Stimulated activated CD8-positive, alpha-beta memory T cell treated with anti-CD3 and anti-CD28 coated beads, Interleukin-2, amount 100 ng/mL, for 48 hours (primary cell): ENCODE data around the gene MCM7.
"Not testable (repeated sequence)": the region's sequence is repeated elsewhere in the genome, so short reads cannot be mapped to it uniquely, and the experiment has no call there.

Experiments used
- DNase-seq, 2 donors: peaks; one replicate each; pipeline ENCODE4 v3.0.0-alpha.2; 2020; ENCODE audit warnings: low read depth in 2 of 2

Gene MCM7

DNA sequence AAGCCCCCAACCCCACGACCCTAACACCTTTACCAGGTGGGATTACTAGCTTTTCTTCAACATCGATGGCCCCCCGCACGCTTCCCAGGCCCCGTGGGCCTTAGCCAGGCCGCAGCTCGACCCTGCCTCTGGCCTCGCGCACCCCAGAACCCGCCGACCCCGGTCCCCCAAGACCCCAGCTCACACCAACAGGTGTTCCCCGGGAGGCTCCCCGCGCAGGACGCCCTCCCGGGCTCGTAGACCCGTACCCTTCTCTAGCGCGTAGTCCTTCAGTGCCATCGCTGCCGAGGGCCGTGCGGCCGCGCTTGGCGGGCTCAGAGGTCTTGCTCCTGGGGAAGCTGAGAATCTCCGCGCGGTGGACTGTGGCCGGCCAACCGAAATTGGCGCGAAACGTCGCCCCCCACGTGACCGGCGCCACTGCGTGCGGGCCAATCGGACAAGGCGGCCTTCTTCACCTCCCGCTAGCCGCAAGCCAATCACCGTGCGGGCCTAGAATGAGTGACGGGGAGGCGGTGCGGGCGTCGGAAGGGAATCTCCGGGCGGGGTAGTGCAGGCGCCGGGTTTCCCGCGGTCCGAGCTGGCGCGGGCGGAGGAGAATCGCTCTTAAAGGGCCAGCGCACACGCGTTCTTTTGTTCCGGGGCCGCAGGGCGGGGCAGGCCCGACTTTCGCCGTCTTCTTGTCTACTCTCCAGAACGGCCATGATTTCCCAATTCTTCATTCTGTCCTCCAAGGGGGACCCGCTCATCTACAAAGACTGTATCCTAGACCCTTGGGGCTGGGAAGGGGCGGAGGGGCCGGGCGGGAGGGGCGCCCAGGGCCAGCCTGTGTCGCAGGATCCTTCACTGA is at the start of gene MCM7, which contains the start of gene AP4M1:
Gene MCM7, minus strand, starts transcription at position 382 of the 847 bp plus-strand sequence. Its CDS starts 103 bp downstream, at position 279.
Gene AP4M1, plus strand, starts transcription at position 628 of the 847 bp plus-strand sequence. Its CDS starts 72 bp downstream, at position 700.
- peak; percentile 96 to 98 for DNase-seq

DNA sequence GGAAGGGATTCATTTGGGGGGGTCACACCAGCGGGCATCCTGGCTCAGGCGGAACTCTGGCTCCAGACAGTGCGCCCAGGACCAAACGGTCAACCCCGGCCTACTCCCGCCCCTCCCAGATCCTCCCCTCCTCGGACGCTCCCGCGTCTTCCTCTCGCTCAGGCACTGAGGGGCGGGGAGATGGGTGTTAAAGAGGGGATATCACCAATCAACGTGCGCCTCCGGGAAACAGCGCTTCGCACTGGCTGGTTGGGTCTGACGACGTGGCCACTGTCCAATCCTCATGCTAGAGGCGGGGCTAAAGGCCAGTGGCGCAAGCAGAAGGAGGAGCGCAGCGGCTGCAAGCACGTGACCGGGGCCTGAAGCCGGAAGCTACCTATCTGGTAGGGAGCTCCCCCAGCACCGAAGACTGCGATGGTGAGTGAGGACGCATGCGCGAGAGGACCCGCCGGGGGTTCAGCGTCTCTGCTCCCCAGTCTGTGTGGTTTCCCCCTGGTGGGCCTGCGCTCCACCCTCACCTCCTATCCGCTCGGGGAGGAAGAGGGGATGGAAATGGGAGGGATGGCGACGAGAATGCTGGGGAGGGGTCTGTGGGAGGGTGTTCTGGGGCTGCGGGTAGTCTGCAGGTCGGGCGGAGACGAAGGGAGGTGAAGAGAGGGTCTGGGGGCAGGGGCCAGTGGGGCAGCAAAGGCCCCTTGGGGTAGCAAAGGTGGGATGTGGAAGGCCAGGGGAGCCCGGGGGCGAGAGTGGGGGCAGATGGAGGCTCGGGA is 47.5 kb upstream of the MCM7 start, which contains the start of gene LAMTOR4:
Gene LAMTOR4, plus strand, starts transcription at position 360 of the 770 bp plus-strand sequence. Its CDS starts 55 bp downstream, at position 415.
- DNase-seq = peak; percentile 95 to 97

DNA sequence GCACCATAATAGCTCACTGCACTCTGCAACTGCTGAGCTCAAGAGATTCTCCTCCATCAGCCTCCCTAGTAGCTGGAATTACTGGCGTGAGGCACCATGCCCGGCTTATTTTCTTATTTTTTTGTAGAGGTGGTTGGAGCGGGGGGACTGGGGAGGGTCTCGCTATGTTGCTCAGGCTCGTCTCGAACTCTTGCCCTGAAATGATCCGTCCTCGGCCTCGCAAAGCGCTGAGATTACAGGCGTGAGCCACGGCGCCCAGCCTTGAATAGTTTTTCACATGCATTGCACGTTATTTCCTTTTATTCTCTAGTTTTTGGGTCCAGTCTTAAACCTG is 47.0 kb upstream of the MCM7 start:
- DNase-seq = no peak

GRCh38 chr7:100147278-100147677 is 46.1 kb upstream of the MCM7 start:
- DNase-seq = no peak

- not testable (repeated sequence) for DNase-seq
These were observed 45.2 kb upstream of the MCM7 start for GRCh38 chr7:100146350-100146749.

GRCh38 chr7:100142461-100142860 is 41.3 kb upstream of the MCM7 start:
- DNase-seq = no peak

- no peak for DNase-seq
These were observed 40.4 kb upstream of the MCM7 start for GRCh38 chr7:100141555-100141949.

DNA sequence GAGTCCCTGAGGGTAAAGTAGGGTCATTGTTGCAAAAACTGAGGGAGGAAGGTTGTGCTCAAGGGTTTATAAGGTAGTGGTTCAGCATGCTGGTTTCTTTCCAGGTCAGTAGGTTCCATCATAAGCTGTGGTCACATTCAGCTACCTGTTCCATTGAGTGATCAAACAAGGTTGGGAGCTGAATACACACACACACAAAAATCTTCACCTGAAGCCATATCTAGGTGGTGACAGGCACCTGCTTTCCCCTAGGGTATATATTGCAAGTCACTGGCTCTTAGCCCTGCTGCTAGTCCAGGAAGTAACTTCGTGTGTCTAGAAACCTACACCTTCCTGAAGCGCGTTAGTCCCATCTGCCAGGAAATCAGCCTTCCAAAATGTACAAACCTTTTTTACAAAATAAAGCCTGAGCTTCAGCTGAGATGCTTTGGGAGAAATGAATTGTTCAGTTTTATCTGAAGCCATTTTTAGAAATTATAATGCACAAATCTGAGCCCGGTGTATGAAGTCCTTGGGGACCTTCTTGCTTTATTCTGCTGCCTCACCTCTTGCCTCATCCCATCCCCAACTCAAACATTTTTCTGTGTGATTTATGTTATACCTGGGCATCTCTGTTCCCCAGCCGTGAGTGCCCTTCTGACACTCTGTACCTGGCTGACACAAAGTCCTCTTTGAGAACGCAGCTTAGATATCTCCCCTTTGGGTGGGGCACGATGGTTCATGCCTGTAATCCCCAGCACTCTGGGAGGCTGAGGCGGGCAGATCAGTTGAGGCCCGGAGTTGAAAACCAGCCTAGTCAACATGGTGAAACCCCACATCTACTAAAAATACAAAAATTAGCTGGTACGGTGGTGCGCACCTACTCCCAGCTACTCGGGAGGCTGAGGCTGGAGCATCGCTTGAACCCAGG is 36.9 kb upstream of the MCM7 start:
- DNase-seq = no peak

GRCh38 chr7:100132697-100133151 is 31.5 kb upstream of the MCM7 start:
- peak in 1 of 2 donors; percentile 50 for DNase-seq

- DNase-seq = no peak
These were observed 30.9 kb upstream of the MCM7 start for GRCh38 chr7:100132126-100132525.

DNA sequence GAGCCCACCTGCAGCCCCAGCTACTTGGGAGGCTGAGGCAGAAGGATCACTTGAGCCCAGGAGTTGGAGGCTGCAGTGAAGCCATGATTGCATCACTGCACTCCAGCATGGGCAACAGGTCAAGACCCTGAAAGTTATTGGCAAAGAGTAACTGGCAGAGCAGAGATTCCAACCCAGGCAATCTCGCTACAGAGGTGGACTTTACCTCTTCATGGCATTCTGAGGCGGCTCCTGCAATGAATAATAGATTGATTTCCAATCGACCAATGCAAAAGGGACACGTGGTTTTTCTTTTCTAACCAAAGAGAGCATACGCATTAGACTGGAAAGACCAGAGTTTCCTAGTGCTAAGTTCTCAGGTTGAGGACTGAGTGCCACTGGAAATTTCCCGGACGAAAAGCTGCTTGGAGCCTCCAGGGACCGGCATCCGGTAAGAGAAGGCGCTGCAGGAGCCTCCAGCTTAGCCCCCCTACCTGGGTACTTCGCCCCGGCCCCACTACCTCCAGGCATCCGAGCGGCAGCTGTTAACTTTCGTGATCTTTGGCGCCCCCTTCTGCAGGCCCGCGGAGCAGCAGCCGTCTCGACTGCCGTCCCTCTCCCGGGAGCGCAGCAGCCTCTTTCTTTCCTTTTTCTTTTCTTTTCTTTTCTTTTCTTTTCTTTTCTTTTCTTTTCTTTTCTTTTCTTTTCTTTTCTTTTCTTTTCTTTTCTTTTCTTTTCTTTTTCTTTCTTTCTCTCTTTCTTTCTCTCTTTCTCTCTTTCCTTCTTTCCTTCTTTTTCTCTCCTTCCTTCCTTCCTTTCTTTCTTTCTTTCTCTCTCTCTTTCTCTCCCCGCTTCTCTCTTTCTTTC is 29.6 kb upstream of the MCM7 start:
- DNase-seq = peak; percentile 71 to 77

DNA sequence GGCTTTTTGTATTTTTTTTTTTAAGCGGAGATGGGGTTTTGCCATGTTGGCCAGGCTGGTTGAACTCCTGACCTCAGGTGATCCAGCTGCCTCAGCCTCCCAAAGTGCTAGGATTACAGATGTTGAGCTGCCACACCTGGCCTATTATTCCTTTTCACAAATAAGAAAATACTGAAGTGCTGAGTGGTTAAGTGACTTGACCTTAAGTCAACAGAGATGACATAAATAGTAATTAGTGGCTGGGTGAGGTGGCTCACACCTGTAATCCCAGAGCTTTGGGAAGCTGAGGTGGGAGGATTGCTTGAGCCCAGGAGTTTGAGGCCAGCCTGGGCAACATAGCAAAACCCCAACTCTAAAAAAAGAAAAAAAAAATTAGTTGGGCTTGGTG is 29.0 kb upstream of the MCM7 start:
- DNase-seq = not testable (repeated sequence)

GRCh38 chr7:100128637-100128963 is 27.4 kb upstream of the MCM7 start:
- no peak for DNase-seq

GRCh38 chr7:100127866-100128636 is 26.9 kb upstream of the MCM7 start:
- DNase-seq = no peak

- DNase-seq = peak; percentile 82 to 89
These were observed 26.0 kb upstream of the MCM7 start, which contains the start of gene MBLAC1 for GRCh38 chr7:100126931-100127865. MBLAC1 (plus strand) TSS chr7:100126967; CDS start chr7:100127396, 429 bp downstream.

- DNase-seq = no peak
These were observed 25.2 kb upstream of the MCM7 start for GRCh38 chr7:100126239-100126930.

GRCh38 chr7:100124301-100125230 is 23.4 kb upstream of the MCM7 start:
- DNase-seq = no peak
